HG02973 (cell line): ENCODE measurements around the gene ARHGAP10.

ENCODE experiments used
- ATAC-seq: cut with Tn5 transposase; IDR thresholded peaks from one replicate; pipeline ENCODE4 v1.9.1; 2021; ENCODE audit warnings: moderate library complexity; ENCODE audit not compliant: unreplicated experiment

Gene ARHGAP10

DNA sequence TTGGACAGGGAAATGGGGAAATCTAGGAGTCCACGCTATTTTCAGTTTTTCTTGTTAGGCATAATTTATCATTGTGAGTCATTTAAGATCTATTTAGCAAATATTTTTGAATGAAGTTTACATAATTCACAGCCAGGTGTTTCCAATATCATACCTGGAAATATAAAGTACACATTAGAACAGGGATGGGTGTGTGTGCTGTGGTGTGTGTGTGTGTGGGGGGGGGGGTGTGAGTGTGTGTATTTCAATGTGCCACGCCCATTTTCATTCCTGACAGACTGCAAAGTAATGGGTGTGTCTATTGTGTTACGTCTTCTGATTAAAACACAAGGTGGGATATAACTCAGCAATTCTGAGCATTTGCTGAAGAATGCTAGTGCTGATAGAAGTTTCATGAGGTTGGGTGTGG is 33.2 kb downstream of the ARHGAP10 start:
- no peak for ATAC-seq

- no peak for ATAC-seq
Measured at GRCh38 chr4:147768113-147768512, 36.2 kb downstream of the ARHGAP10 start.

GRCh38 chr4:147769386-147769785 is 37.5 kb downstream of the ARHGAP10 start:
- no peak for ATAC-seq

GRCh38 chr4:147770831-147771230 is 38.9 kb downstream of the ARHGAP10 start:
- no peak for ATAC-seq

- ATAC-seq: no peak
Measured at GRCh38 chr4:147772056-147772455, 40.2 kb downstream of the ARHGAP10 start.

DNA sequence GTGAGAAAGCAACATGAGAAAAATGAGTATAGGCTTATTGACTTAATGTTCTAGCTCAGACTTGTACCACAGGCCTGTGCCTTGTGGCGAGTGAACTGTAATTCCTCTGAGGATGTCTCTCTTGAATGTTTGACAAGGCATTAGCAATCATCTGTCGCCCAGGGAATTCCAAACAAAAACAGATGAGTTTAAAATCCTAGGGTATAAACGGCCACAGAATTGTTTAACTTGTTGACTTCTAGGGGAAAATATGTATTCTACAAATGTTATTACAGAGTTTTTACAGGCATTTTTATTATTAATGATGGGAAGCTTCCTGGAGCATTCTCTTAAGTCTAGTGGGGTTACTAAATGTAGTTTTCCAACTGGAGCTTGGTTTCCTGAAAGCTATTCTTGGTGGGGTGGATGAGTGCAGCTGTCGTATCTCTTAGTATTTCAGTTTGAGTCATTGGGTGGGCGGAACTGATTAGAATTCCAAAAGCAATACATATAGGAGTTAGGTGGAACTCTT is 40.6 kb downstream of the ARHGAP10 start:
- no peak for ATAC-seq

- no peak for ATAC-seq
Measured at GRCh38 chr4:147773261-147774184, 41.6 kb downstream of the ARHGAP10 start.

DNA sequence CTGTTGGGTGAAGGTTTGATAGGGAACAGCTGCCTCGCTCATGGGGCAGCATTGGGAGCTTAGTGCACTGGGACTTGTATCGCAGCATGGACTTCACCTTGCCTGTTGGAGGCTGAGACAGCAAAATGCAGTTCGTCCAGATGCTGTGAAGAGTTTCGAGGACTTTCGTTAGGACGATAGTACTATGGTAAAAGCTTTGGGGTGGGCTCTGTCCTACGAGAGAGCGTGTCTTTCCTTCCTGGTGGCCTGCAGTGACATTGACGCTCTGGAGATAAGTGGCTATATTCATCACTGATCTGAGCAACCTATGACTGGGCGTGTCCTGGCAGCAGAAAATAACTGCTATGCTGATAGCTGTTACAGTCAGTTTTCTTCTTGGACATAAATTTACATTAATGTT is 44.8 kb downstream of the ARHGAP10 start:
- no peak for ATAC-seq

- no peak for ATAC-seq
Measured at GRCh38 chr4:147777456-147778091, 45.7 kb downstream of the ARHGAP10 start.

- ATAC-seq: peak; percentile 58
Measured at GRCh38 chr4:147778942-147779341, 47.1 kb downstream of the ARHGAP10 start.

- ATAC-seq: no peak
Measured at GRCh38 chr4:147779451-147779850, 47.6 kb downstream of the ARHGAP10 start.

- peak; percentile 43 for ATAC-seq
Measured at GRCh38 chr4:147780137-147780777, 48.4 kb downstream of the ARHGAP10 start.

- ATAC-seq: no peak
Measured at GRCh38 chr4:147782087-147782781, 50.3 kb downstream of the ARHGAP10 start.

- ATAC-seq: no peak
Measured at GRCh38 chr4:147785129-147785528, 53.2 kb downstream of the ARHGAP10 start.

- ATAC-seq: peak; percentile 78
Measured at GRCh38 chr4:147786031-147786430, 54.1 kb downstream of the ARHGAP10 start.

DNA sequence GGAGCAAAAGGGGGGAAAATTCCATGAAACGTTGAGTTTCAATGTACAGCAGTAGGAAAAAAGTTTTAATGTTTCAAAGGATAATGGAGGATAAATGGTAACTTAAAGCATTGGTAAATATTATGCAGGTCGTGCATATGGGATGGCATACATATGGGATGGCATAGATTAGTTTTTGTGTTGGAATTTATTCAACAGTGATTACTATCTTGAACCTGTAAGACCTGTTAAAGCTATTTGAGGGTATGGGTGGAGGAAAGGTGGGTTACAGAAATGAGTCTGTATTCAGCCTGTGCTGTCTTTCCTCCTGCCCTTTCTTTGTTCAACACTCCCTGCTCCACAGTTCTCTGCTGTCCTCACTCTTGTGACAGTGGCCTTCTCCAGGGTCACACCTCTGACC is 54.6 kb downstream of the ARHGAP10 start:
- ATAC-seq: no peak

GRCh38 chr4:147787204-147787603 is 55.3 kb downstream of the ARHGAP10 start:
- ATAC-seq: no peak

DNA sequence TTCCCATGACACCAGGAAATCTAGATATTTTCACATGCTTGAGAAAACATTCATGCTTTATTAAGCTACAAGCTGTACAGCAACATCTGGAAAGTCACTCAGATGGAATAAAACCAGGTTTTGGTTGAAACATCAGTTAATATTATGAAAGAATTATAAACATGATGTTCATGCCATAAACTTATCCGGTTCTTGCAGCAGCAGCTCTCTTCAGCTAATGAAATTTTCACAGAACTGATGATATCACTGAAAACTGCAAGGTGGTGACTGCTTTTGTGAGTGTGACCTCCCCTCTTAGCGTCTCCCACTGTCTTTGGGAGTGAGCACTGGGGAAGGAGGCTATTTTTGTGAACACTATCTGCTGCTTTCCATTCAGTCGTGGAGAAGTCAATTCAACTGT is 56.9 kb downstream of the ARHGAP10 start:
- ATAC-seq: no peak

- ATAC-seq: no peak
Measured at GRCh38 chr4:147789596-147789995, 57.7 kb downstream of the ARHGAP10 start.

- ATAC-seq: no peak
Measured at GRCh38 chr4:147790412-147790811, 58.5 kb downstream of the ARHGAP10 start.

GRCh38 chr4:147791341-147791740 is 59.5 kb downstream of the ARHGAP10 start:
- ATAC-seq: no peak
